HCT116 (cell line): ENCODE results near the gene IL10RB. TPM values are rescaled to one million over a fixed set of nuclear protein-coding genes. Genes with fewer than 3 reads are reported as not detected.

Experiments
- ATAC-seq: fragments of 200-7000 bp; cut with Tn5 transposase; 2 replicates; pipeline ENCODE4 v1.9.1; 2020; ENCODE audit warnings: mild to moderate bottlenecking, moderate library complexity
- BruUV-seq: library from RNA; stranded (reverse); fragments of 400-500 nt; replicated peaks from 2 replicates; lab custom pipeline; 2021; lab: Mats Ljungman, UMichigan
- CTCF ChIA-PET: fragments of 300-600 bp; sonication (Branson Sonifier 250); formaldehyde crosslinking; loops from one replicate; lab custom pipeline; 2021; ENCODE audit warnings: antibody characterized with exemption; lab: Charles Lee
- POLR2A ChIA-PET: fragments of 300-600, 350-600 bp; sonication (Branson Sonifier 250); formaldehyde crosslinking; loops from one replicate; lab custom pipeline; 2021; ENCODE audit warnings: antibody characterized with exemption; lab: Charles Lee
- RAD21 ChIA-PET, 2 experiments: fragments of 300-600 bp; sonication (Branson Sonifier 250); formaldehyde crosslinking; loops; one replicate each; lab custom pipeline; 2023; ENCODE audit warnings: low total read pairs in 2 of 2; ENCODE audit not compliant: uncharacterized antibody in 2 of 2, unreplicated experiment in 2 of 2, low non-redundant PET in 1 of 2; lab: Charles Lee
- DNase-seq: peaks from one replicate; pipeline ENCODE4 v3.0.0-alpha.2; 2010; ENCODE audit warnings: low read depth, low spot score
- H2AFZ ChIP-seq: fragments of 200-600 bp; shearing (Covaris generic), sonication (generic); 2 replicates; pipeline ENCODE4 v1.6.1; 2017; ENCODE audit warnings: low read depth, mixed run types, mixed read lengths, antibody characterized with exemption, low read length; ENCODE audit not compliant: poor library complexity, severe bottlenecking
- H3K27ac ChIP-seq: 2 replicates; pipeline ENCODE4 v1.5.1; 2012; ENCODE audit warnings: low read depth, low read length
- H3K27me3 ChIP-seq: fragments of 200-600 bp; sonication (generic); 2 replicates; pipeline ENCODE4 v1.6.1; 2016; ENCODE audit warnings: mixed run types, low read length, mixed read lengths; ENCODE audit not compliant: insufficient read depth
- H3K36me3 ChIP-seq, 2 experiments: fragments of 200-500 bp in 1 of 2; fragments of 200-600 bp in 1 of 2; sonication (Bioruptor generic) in 1 of 2; sonication (generic) in 1 of 2; 2 replicates each; pipeline versions ENCODE4 v1.5.1 to v1.6.1; 2014 to 2016; ENCODE audit warnings: low read length in 2 of 2, inconsistent platforms in 1 of 2, mixed read lengths in 1 of 2, mixed run types in 1 of 2; ENCODE audit not compliant: insufficient read depth in 2 of 2, control insufficient read depth in 1 of 2
- H3K4me1 ChIP-seq, 2 experiments: fragments of 200-600 bp in 1 of 2; sonication (generic) in 1 of 2; 2 replicates each; pipeline versions ENCODE4 v1.5.1 to v1.6.1; 2012 to 2017; ENCODE audit warnings: low read length in 2 of 2, inconsistent platforms in 1 of 2, mild to moderate bottlenecking in 1 of 2, mixed read lengths in 1 of 2, mixed run types in 1 of 2, moderate library complexity in 1 of 2; ENCODE audit not compliant: insufficient read depth in 2 of 2, control insufficient read depth in 1 of 2
- H3K4me2 ChIP-seq: fragments of 200-600 bp; sonication (generic); 2 replicates; pipeline ENCODE4 v1.6.1; 2017; ENCODE audit warnings: mixed run types, low read length, mixed read lengths
- H3K4me3 ChIP-seq, 2 experiments: fragments of 200-600 bp in 1 of 2; sonication (generic) in 1 of 2; replicated peaks in 1 of 2; 2 replicates each; pipeline ENCODE4 v1.5.1; 2011 to 2016; ENCODE audit warnings: low read length in 2 of 2, control low read depth in 1 of 2, low read depth in 1 of 2, mild to moderate bottlenecking in 1 of 2, mixed read lengths in 1 of 2, mixed run types in 1 of 2
- H3K79me2 ChIP-seq: fragments of 200-600 bp; sonication (generic); 2 replicates; pipeline ENCODE4 v1.6.1; 2017; ENCODE audit warnings: mild to moderate bottlenecking, mixed run types, low read length, moderate library complexity, mixed read lengths; ENCODE audit not compliant: insufficient read depth
- H3K9ac ChIP-seq: fragments of 200-600 bp; sonication (generic); 2 replicates; pipeline ENCODE4 v1.6.1; 2016; ENCODE audit warnings: low read length, mixed read lengths
- H3K9me2 ChIP-seq: fragments of 200-600 bp; sonication (generic), shearing (Covaris generic); 2 replicates; pipeline ENCODE4 v1.6.1; 2017; ENCODE audit warnings: mixed run types, mild to moderate bottlenecking, moderate library complexity; ENCODE audit not compliant: insufficient read depth
- H3K9me3 ChIP-seq, 2 experiments: fragments of 200-500 bp in 1 of 2; fragments of 200-600 bp in 1 of 2; sonication (Bioruptor generic) in 1 of 2; sonication (generic) in 1 of 2; 2 replicates each; pipeline ENCODE4 v1.6.1; 2014 to 2017; ENCODE audit warnings: low read length in 2 of 2, mixed read lengths in 2 of 2, inconsistent platforms in 1 of 2, low read depth in 1 of 2, mild to moderate bottlenecking in 1 of 2, mixed run types in 1 of 2, moderate library complexity in 1 of 2; ENCODE audit not compliant: control insufficient read depth in 1 of 2, insufficient read depth in 1 of 2
- H4K20me1 ChIP-seq: fragments of 200-600 bp; sonication (generic), shearing (Covaris generic); 2 replicates; pipeline ENCODE4 v1.6.1; 2017; ENCODE audit warnings: mixed run types, mild to moderate bottlenecking, moderate library complexity; ENCODE audit not compliant: insufficient read depth
- ATF3 ChIP-seq: IDR thresholded peaks from 2 replicates; pipeline ENCODE4 v1.6.1; 2012
- POLR2A ChIP-seq: IDR thresholded peaks from 2 replicates; pipeline ENCODE4 v1.7.0; 2011; ENCODE audit warnings: borderline replicate concordance; ENCODE audit not compliant: insufficient read depth, insufficient read length; ENCODE audit errors: extremely low read depth
- REST ChIP-seq: IDR thresholded peaks from 2 replicates; pipeline ENCODE4 v1.6.1; 2012; ENCODE audit warnings: low read depth
- SIN3A ChIP-seq: IDR thresholded peaks from 2 replicates; pipeline ENCODE4 v1.6.1; 2012; ENCODE audit warnings: low read depth
- SRF ChIP-seq: IDR thresholded peaks from 2 replicates; pipeline ENCODE4 v1.6.1; 2012; ENCODE audit warnings: low read depth
- TCF7L2 ChIP-seq: IDR thresholded peaks from 2 replicates; pipeline ENCODE4 v1.7.0; 2011; ENCODE audit warnings: borderline replicate concordance, inconsistent platforms; ENCODE audit not compliant: insufficient read depth, insufficient read length; ENCODE audit errors: extremely low read depth
- ZFX ChIP-seq: fragments of 450-650 bp; IDR thresholded peaks from 2 replicates; pipeline ENCODE4 v1.6.1; 2017
- ZNF274 ChIP-seq: fragments of 200-500 bp; sonication (Bioruptor generic); IDR thresholded peaks from 2 replicates; pipeline ENCODE4 v1.6.1; 2014; ENCODE audit warnings: mild to moderate bottlenecking, low read depth, low read length, inconsistent platforms
- intact Hi-C: fragments of 100-400 bp; cut with micrococcal nuclease; formaldehyde crosslinking; loops from 2 replicates; pipeline ENCODE4 v1.10.0; 2022
- total RNA-seq: library from RNA; stranded (reverse); gene quantifications from one replicate; pipeline ENCODE4 v1.2.1, GENCODE V29; 2021; ENCODE audit not compliant: unreplicated experiment

Gene IL10RB
- total RNA-seq, 1 experiment from 2014 or later, result 13.7 TPM

GRCh38 chr21:33339918-33340317, 73.8 kb downstream of the IL10RB start (continued):
- no peak for TF ChIP-seq REST
- no peak for TF ChIP-seq TCF7L2
- TF ChIP-seq ZNF274, result no peak
- TF ChIP-seq SRF, result no peak
- no peak for TF ChIP-seq ZFX
- TF ChIP-seq POLR2A, result no peak
- no peak for TF ChIP-seq ATF3

GRCh38 chr21:33345751-33346238, 79.6 kb downstream of the IL10RB start:
- H3K27me3 ChIP-seq, result no peaks in the 10 kb centered on the region
- no peak overlapping the region for H3K9ac ChIP-seq
- no peak overlapping the region for H2AFZ ChIP-seq
- no peaks in the 10 kb centered on the region for H3K9me2 ChIP-seq
- no peaks in the 10 kb centered on the region for H3K79me2 ChIP-seq
- H4K20me1 ChIP-seq, result no peaks in the 10 kb centered on the region
- ChIA-PET RAD21 (no interaction called here), POLR2A (no interaction called here), CTCF (interaction anchor here (1.7 kb wide), 1 partner anchor 16 kb away, joined by 7 read pairs; no protein-coding TSS in a partner anchor)
- no peaks in the 10 kb centered on the region for H3K9me3 ChIP-seq
- peaks cover 8 to 11% of the 10 kb centered on the region in 2 experiments; a peak in 3 of 4 replicates for H3K36me3 ChIP-seq
- no peak overlapping the region for H3K4me2 ChIP-seq
- DNase-seq (no peak), ATAC-seq (no peak)
- BruUV-seq, result no TSS peak
- intact Hi-C loops, result no loop called here
- H3K4me3 ChIP-seq, result no peak overlapping the region
- no peak for TF ChIP-seq SIN3A
- H3K4me1 ChIP-seq, result no peaks in the 10 kb centered on the region
- no peak overlapping the region for H3K27ac ChIP-seq

Other genes with a start within 250 kb of the IL10RB start
- not detected for gene OLIG2, start 240.4 kb upstream of the IL10RB start, total RNA-seq
- gene OLIG1, start 196.2 kb upstream of the IL10RB start, total RNA-seq, result not detected
- gene IFNAR2, start 36.4 kb upstream of the IL10RB start, total RNA-seq, result 12.3 TPM
- 20.5 TPM for gene IFNAR1, start 58.6 kb downstream of the IL10RB start, total RNA-seq
- gene IFNGR2, start 137.0 kb downstream of the IL10RB start, total RNA-seq, result 44.6 TPM
- 18.8 TPM for gene TMEM50B, start 213.6 kb downstream of the IL10RB start, total RNA-seq
- gene DNAJC28, start 225.3 kb downstream of the IL10RB start, total RNA-seq, result 0.81 TPM